SK-N-SH (cell line): ENCODE measurements around the gene ADAD2. TPM values are rescaled to one million over a fixed set of nuclear protein-coding genes. Genes with fewer than 3 reads are reported as not detected.

Experiments used
- CTCF ChIA-PET: fragments of 300-600, 350-600 bp; formaldehyde crosslinking; extraction: SDS; loops from one replicate; lab custom pipeline; 2021; lab: Yijun Ruan, JAX
- POLR2A ChIA-PET: fragments of 350-600 bp; sonication (Branson Sonifier 250); formaldehyde crosslinking; extraction: SDS; loops from one replicate; lab custom pipeline; 2020; ENCODE audit warnings: antibody characterized with exemption, inconsistent platforms; lab: Yijun Ruan, JAX
- DNase-seq: peaks from one replicate; pipeline ENCODE4 v3.0.0; 2012
- H2AFZ ChIP-seq: fragments of 200-600 bp; sonication (generic); 2 replicates; pipeline ENCODE4 v1.8.1; 2016; ENCODE audit warnings: antibody characterized with exemption, mild to moderate bottlenecking, low read depth
- H3F3A ChIP-seq: fragments of 200-600 bp; sonication (generic); replicated peaks from 2 replicates; pipeline ENCODE3; 2016; ENCODE audit warnings: antibody characterized with exemption, mild to moderate bottlenecking; ENCODE audit not compliant: insufficient read depth
- H3K27ac ChIP-seq, 2 experiments: fragments of 200-500 bp in 1 of 2; fragments of 200-600 bp in 1 of 2; sonication (Bioruptor generic) in 1 of 2; sonication (generic), shearing (Covaris generic) in 1 of 2; 2 replicates each; pipeline versions ENCODE4 v1.5.1 to v1.6.1; 2014 to 2016; ENCODE audit warnings: low read depth in 2 of 2, inconsistent platforms in 1 of 2, low read length in 1 of 2, mild to moderate bottlenecking in 1 of 2, mixed read lengths in 1 of 2
- H3K27me3 ChIP-seq: fragments of 200-600 bp; sonication (generic), shearing (Covaris generic); 2 replicates; pipeline ENCODE4 v1.6.1; 2016; ENCODE audit warnings: mixed run types; ENCODE audit not compliant: insufficient read depth
- H3K36me3 ChIP-seq, 2 experiments: fragments of 200-500 bp in 1 of 2; fragments of 200-600 bp in 1 of 2; sonication (Bioruptor generic) in 1 of 2; sonication (generic) in 1 of 2; replicated peaks in 1 of 2; 2 replicates each; pipeline versions ENCODE3 to v1.5.1; 2014 to 2016; ENCODE audit warnings: low read length in 1 of 2, mild to moderate bottlenecking in 1 of 2; ENCODE audit not compliant: insufficient read depth in 2 of 2, control insufficient read depth in 1 of 2
- H3K4me1 ChIP-seq, 2 experiments: fragments of 200-500 bp in 1 of 2; fragments of 200-600 bp in 1 of 2; sonication (Bioruptor generic) in 1 of 2; sonication (generic), shearing (Covaris generic) in 1 of 2; 2 replicates each; pipeline versions ENCODE4 v1.5.1 to v1.6.1; 2014 to 2016; ENCODE audit warnings: low read depth in 1 of 2, low read length in 1 of 2, mixed run types in 1 of 2; ENCODE audit not compliant: insufficient read depth in 2 of 2, control insufficient read depth in 1 of 2
- H3K4me2 ChIP-seq: fragments of 200-600 bp; sonication (generic), shearing (Covaris generic); 2 replicates; pipeline ENCODE4 v1.6.1; 2017; ENCODE audit warnings: mixed run types
- H3K4me3 ChIP-seq, 2 experiments: fragments of 200-500 bp in 1 of 2; fragments of 200-600 bp in 1 of 2; sonication (Bioruptor generic) in 1 of 2; sonication (generic), shearing (Covaris generic) in 1 of 2; 2 replicates each; pipeline versions ENCODE4 v1.5.1 to v1.8.1; 2014 to 2016; ENCODE audit warnings: low read depth in 2 of 2, inconsistent platforms in 1 of 2, low read length in 1 of 2, mild to moderate bottlenecking in 1 of 2, mixed read lengths in 1 of 2, moderate library complexity in 1 of 2
- H3K79me2 ChIP-seq: fragments of 200-600 bp; sonication (generic); 2 replicates; pipeline ENCODE4 v1.8.1; 2017; ENCODE audit warnings: mild to moderate bottlenecking; ENCODE audit not compliant: insufficient read depth
- H3K9ac ChIP-seq: fragments of 200-600 bp; sonication (generic); 2 replicates; pipeline ENCODE4 v1.6.1; 2017; ENCODE audit warnings: mixed run types
- H3K9me2 ChIP-seq: fragments of 200-600 bp; sonication (generic); 2 replicates; pipeline ENCODE4 v1.6.1; 2017; ENCODE audit warnings: mixed run types
- H3K9me3 ChIP-seq: fragments of 200-600 bp; sonication (generic); 2 replicates; pipeline ENCODE4 v1.6.1; 2017; ENCODE audit warnings: mixed run types, mild to moderate bottlenecking, moderate library complexity
- H4K20me1 ChIP-seq: fragments of 200-600 bp; sonication (generic); 2 replicates; pipeline ENCODE4 v1.6.1; 2017; ENCODE audit warnings: mild to moderate bottlenecking, mixed run types; ENCODE audit not compliant: insufficient read depth
- CHD2 ChIP-seq: fragments of 150-350 bp; IDR thresholded peaks from 2 replicates; pipeline ENCODE4 v1.6.1; 2018; ENCODE audit warnings: low read length; ENCODE audit not compliant: partially characterized antibody
- ELF1 ChIP-seq: IDR thresholded peaks from 2 replicates; pipeline ENCODE4 v1.4.0; 2012
- EP300 ChIP-seq, 2 experiments: IDR thresholded peaks; 2 replicates each; pipeline versions ENCODE4 v1.4.0 to v1.6.1; 2012; ENCODE audit warnings: borderline replicate concordance in 1 of 2, low read depth in 1 of 2, low read length in 1 of 2
- FOXM1 ChIP-seq: IDR thresholded peaks from 2 replicates; pipeline ENCODE4 v1.4.0; 2012; ENCODE audit warnings: low read depth, mild to moderate bottlenecking
- GABPA ChIP-seq: IDR thresholded peaks from 2 replicates; pipeline ENCODE4 v1.4.0; 2012; ENCODE audit warnings: low read depth, mild to moderate bottlenecking
- NRF1 ChIP-seq: IDR thresholded peaks from 2 replicates; pipeline ENCODE4 v1.6.1; 2012; ENCODE audit warnings: low read depth, mild to moderate bottlenecking, low read length
- PBX3 ChIP-seq: IDR thresholded peaks from 2 replicates; pipeline ENCODE4; 2012
- POLR2AphosphoS5 ChIP-seq: IDR thresholded peaks from 2 replicates; pipeline ENCODE4 v1.6.1; 2012; ENCODE audit warnings: low read depth, low read length
- RAD21 ChIP-seq: IDR thresholded peaks from 2 replicates; pipeline ENCODE4 v1.6.1; 2012; ENCODE audit warnings: mild to moderate bottlenecking, low read length
- RCOR1 ChIP-seq: fragments of 150-350 bp; IDR thresholded peaks from 2 replicates; pipeline ENCODE4 v1.6.1; 2017; ENCODE audit warnings: antibody characterized with exemption, low read length
- RFX5 ChIP-seq: IDR thresholded peaks from 2 replicates; pipeline ENCODE4 v1.6.1; 2012; ENCODE audit warnings: mild to moderate bottlenecking, improper control_type of control experiment, low read length
- SIN3A ChIP-seq: IDR thresholded peaks from 2 replicates; pipeline ENCODE4 v1.6.1; 2012; ENCODE audit warnings: low read depth, mild to moderate bottlenecking, low read length, moderate library complexity, borderline replicate concordance
- SMC3 ChIP-seq: IDR thresholded peaks from 2 replicates; pipeline ENCODE4 v1.6.1; 2012; ENCODE audit warnings: low read depth, low read length, improper control_type of control experiment
- TCF12 ChIP-seq: IDR thresholded peaks from 2 replicates; pipeline ENCODE4 v1.4.0; 2012
- TEAD4 ChIP-seq: IDR thresholded peaks from 2 replicates; pipeline ENCODE4 v1.4.0; 2012; ENCODE audit warnings: mild to moderate bottlenecking, borderline replicate concordance; ENCODE audit not compliant: insufficient read depth
- USF1 ChIP-seq: IDR thresholded peaks from 2 replicates; pipeline ENCODE4 v1.4.0; 2012; ENCODE audit warnings: low read depth, borderline replicate concordance
- ZBTB33 ChIP-seq: IDR thresholded peaks from 2 replicates; pipeline ENCODE4 v1.4.0; 2012; ENCODE audit warnings: low read depth, borderline replicate concordance
- WGBS: methylation state at CpG from one replicate; pipeline ENCODE4 v1.1.6; 2017; ENCODE audit warnings: low lambda C conversion rate; 5-methylcytosine and 5-hydroxymethylcytosine counted together
- polyA plus RNA-seq, 3 experiments: library from polyadenylated mRNA; depleted of rRNA; stranded (reverse); fragments of >200 nt; gene quantifications; 2 replicates each; pipeline ENCODE4 v1.2.3, GENCODE V29; 2012
- TF ChIP-seq, protein P1 (sequence below): fragments of 200-600 bp; sonication (generic); IDR thresholded peaks from 2 replicates; pipeline ENCODE4 v1.6.1; 2017; ENCODE audit warnings: antibody characterized with exemption, mild to moderate bottlenecking, moderate library complexity
- TF ChIP-seq, protein P2 (sequence below): fragments of 150-350 bp; IDR thresholded peaks from 2 replicates; pipeline ENCODE4 v1.6.1; 2017; ENCODE audit warnings: antibody characterized with exemption, low read length, low read depth, borderline replicate concordance

The ADAD2 gene
- polyA plus RNA-seq, 1 of the 3 experiments (the other 2 are of a cell fraction) = not detected

- CTCF ChIA-PET = interaction anchor here (0.9 to 1.4 kb wide), 2 partner anchors 37 to 54 kb away, joined by 3 to 4 read pairs; partner anchors contain the start of gene TAF1C
- H3K9me2 ChIP-seq = no peaks in the 10 kb centered on the region
- no peaks in the 10 kb centered on the region for H3K27me3 ChIP-seq
These were observed 32.5 kb downstream of the ADAD2 start for GRCh38 chr16:84223456-84223855.

DNA sequence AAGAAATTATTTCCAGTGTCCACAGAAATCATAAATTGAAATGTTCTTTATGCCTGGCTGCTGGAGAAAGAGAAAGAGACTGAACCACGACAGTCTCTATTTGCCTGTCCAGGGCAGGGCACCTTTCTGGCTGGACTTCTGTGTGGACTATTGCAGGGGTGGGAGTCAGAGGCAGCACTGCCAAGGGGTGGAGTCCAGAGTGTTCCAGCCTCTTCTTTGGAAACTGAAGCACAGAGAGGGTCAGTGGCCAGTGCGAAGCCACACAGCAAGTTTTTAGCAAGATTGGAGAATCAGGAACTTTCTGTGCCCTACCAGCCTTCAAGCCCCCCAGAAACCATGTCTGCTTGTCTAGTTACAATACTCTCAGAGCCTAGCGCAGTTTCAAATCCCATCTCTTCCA is 33.6 kb downstream of the ADAD2 start:
- no peaks in the 10 kb centered on the region for H4K20me1 ChIP-seq
- H3K27me3 ChIP-seq = no peaks in the 10 kb centered on the region
- ChIA-PET CTCF (interaction anchor here (1.0 to 1.4 kb wide), 3 partner anchors 11 to 53 kb away, joined by 3 read pairs; no protein-coding TSS in a partner anchor), POLR2A (no interaction called here)
- H3K9me3 ChIP-seq = no peaks in the 10 kb centered on the region
- H2AFZ ChIP-seq = no peak overlapping the region
- DNase-seq = no peak
- H3K4me3 ChIP-seq = no peak overlapping the region
- no peaks in the 10 kb centered on the region for H3K79me2 ChIP-seq
- H3K27ac ChIP-seq = no peak overlapping the region
- peaks cover 3% of the 10 kb centered on the region for H3F3A ChIP-seq
- no peak overlapping the region for H3K9ac ChIP-seq
- H3K36me3 ChIP-seq = no peaks in the 10 kb centered on the region
- peaks cover 5 to 21% of the 10 kb centered on the region in 2 experiments; a peak in 2 of 4 replicates for H3K4me1 ChIP-seq
- H3K4me2 ChIP-seq = no peak overlapping the region
- WGBS = 85% methylated on average over 2 of the region's 3 CpGs
- H3K9me2 ChIP-seq = no peaks in the 10 kb centered on the region
- TF ChIP-seq RFX5 = no peak
- TF ChIP-seq POLR2AphosphoS5 = no peak
- no peak for TF ChIP-seq FOXM1
- no peak for TF ChIP-seq RAD21
- TF ChIP-seq SIN3A = no peak
- no peak for TF ChIP-seq SMC3
- TF ChIP-seq NRF1 = no peak
- TF ChIP-seq TEAD4 = no peak
- no peak for TF ChIP-seq PBX3
- no peak for TF ChIP-seq CHD2
- TF ChIP-seq TCF12 = no peak
- no peak for TF ChIP-seq RCOR1
- no peak for TF ChIP-seq ELF1
- TF ChIP-seq, protein P1, sequence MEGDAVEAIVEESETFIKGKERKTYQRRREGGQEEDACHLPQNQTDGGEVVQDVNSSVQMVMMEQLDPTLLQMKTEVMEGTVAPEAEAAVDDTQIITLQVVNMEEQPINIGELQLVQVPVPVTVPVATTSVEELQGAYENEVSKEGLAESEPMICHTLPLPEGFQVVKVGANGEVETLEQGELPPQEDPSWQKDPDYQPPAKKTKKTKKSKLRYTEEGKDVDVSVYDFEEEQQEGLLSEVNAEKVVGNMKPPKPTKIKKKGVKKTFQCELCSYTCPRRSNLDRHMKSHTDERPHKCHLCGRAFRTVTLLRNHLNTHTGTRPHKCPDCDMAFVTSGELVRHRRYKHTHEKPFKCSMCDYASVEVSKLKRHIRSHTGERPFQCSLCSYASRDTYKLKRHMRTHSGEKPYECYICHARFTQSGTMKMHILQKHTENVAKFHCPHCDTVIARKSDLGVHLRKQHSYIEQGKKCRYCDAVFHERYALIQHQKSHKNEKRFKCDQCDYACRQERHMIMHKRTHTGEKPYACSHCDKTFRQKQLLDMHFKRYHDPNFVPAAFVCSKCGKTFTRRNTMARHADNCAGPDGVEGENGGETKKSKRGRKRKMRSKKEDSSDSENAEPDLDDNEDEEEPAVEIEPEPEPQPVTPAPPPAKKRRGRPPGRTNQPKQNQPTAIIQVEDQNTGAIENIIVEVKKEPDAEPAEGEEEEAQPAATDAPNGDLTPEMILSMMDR = no peak
- TF ChIP-seq USF1 = no peak
- TF ChIP-seq ZBTB33 = no peak
- no peak for TF ChIP-seq EP300 (IDR thresholded peaks at IDR 0.05; ENCODE audit: borderline replicate concordance in 1 of 2, low read depth in 1 of 2, low read length in 1 of 2)

More at GRCh38 chr16:84223456-84223855, 32.5 kb downstream of the ADAD2 start:
- no peak overlapping the region for H3K4me2 ChIP-seq
- H3K79me2 ChIP-seq = no peaks in the 10 kb centered on the region
- no peak overlapping the region for H3K9ac ChIP-seq
- peaks cover 10 to 21% of the 10 kb centered on the region in 2 experiments; a peak in 2 of 4 replicates for H3K4me1 ChIP-seq
- POLR2A ChIA-PET = no interaction called here
- no peak for DNase-seq
- TF ChIP-seq TCF12 = no peak
- no peak for TF ChIP-seq GABPA
- TF ChIP-seq, protein P2, sequence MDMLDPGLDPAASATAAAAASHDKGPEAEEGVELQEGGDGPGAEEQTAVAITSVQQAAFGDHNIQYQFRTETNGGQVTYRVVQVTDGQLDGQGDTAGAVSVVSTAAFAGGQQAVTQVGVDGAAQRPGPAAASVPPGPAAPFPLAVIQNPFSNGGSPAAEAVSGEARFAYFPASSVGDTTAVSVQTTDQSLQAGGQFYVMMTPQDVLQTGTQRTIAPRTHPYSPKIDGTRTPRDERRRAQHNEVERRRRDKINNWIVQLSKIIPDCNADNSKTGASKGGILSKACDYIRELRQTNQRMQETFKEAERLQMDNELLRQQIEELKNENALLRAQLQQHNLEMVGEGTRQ = no peak
- TF ChIP-seq NRF1 = no peak
- TF ChIP-seq CHD2 = no peak
- no peak for TF ChIP-seq USF1
- TF ChIP-seq POLR2AphosphoS5 = no peak
- H3F3A ChIP-seq = no peaks in the 10 kb centered on the region
- no peaks in the 10 kb centered on the region for H3K9me3 ChIP-seq
- H3K27ac ChIP-seq = no peak overlapping the region
- H4K20me1 ChIP-seq = no peaks in the 10 kb centered on the region
- WGBS = 64% methylated on average over 4 of the region's 4 CpGs
- H2AFZ ChIP-seq = no peak overlapping the region
- no peak overlapping the region for H3K4me3 ChIP-seq
- H3K36me3 ChIP-seq = no peaks in the 10 kb centered on the region
